Neural cell (in vitro differentiated cells): Measurements from ENCODE around the gene TET2.

Source experiments
- CTCF ChIP-seq: fragments of 450-650 bp; IDR thresholded peaks from 2 replicates; pipeline ENCODE4 v1.5.1; 2014; ENCODE audit warnings: antibody characterized with exemption, mild to moderate bottlenecking, moderate library complexity; ENCODE audit not compliant: poor library complexity, severe bottlenecking
- POLR2AphosphoS5 ChIP-seq: IDR thresholded peaks from 2 replicates; pipeline ENCODE4 v1.6.1; 2012

- TF ChIP-seq CTCF (no peak), POLR2AphosphoS5 (no peak)
Measured at GRCh38 chr4:105127170-105127445, 19.6 kb upstream of the TET2 start.
